Colonic mucosa (tissue), 4 donors: ENCODE results near the gene UPF2. TPM values are rescaled to one million over a fixed set of nuclear protein-coding genes. Genes with fewer than 3 reads are reported as not detected.
"Not testable (repeated sequence)": the region's sequence is repeated elsewhere in the genome, so short reads cannot be mapped to it uniquely, and the experiment has no call there.

ENCODE experiments used
- DNase-seq: peaks from one replicate; pipeline ENCODE4 v3.0.0-alpha.2; 2020
- H3K27ac ChIP-seq: fragments of 200-600 bp; one replicate; pipeline ENCODE4 v1.8.0; 2021
- H3K27me3 ChIP-seq: fragments of 200-600 bp; one replicate; pipeline ENCODE4 v1.8.0; 2021
- H3K36me3 ChIP-seq: fragments of 200-600 bp; one replicate; pipeline ENCODE4 v1.8.0; 2021
- H3K4me1 ChIP-seq: fragments of 200-600 bp; one replicate; pipeline ENCODE4 v1.8.0; 2021; ENCODE audit warnings: mild to moderate bottlenecking
- H3K4me3 ChIP-seq: fragments of 200-600 bp; one replicate; pipeline ENCODE4 v1.8.0; 2021
- H3K9ac ChIP-seq, 2 donors: one replicate each; pipeline ENCODE4 v1.7.0; 2013; ENCODE audit warnings: control low read depth in 2 of 2, low read depth in 2 of 2, low read length in 2 of 2
- H3K9me3 ChIP-seq: fragments of 200-600 bp; one replicate; pipeline ENCODE4 v1.8.0; 2021
- intact Hi-C: fragments of 100-400 bp; cut with DNase I; formaldehyde crosslinking; loops from one replicate; pipeline ENCODE4 v1.14.1; 2022
- total RNA-seq, 2 donors: library from RNA; stranded (reverse); fragmentation: NEBNext Ultra II Directional in 1 of 2; extraction: Animal tissue kit (Norgen Biotek cat#: 25700) in 1 of 2; gene quantifications; one replicate each; pipeline ENCODE4 v1.2.1, GENCODE V29; 2021
- TF ChIP-seq, protein P1 (sequence below): fragments of 200-600 bp; IDR thresholded peaks from one replicate; pipeline ENCODE4 v1.8.0; 2022; ENCODE audit warnings: antibody characterized with exemption, mild to moderate bottlenecking
- donor health status: healthy.
- donor health status: DM: no; HTN: no; CAD: no.
- donor health status: DM: no; HTN: no; CAD: no.

UPF2 gene
- total RNA-seq, 2 donors from 2014 or later = 21.9 to 25.6 TPM

DNA sequence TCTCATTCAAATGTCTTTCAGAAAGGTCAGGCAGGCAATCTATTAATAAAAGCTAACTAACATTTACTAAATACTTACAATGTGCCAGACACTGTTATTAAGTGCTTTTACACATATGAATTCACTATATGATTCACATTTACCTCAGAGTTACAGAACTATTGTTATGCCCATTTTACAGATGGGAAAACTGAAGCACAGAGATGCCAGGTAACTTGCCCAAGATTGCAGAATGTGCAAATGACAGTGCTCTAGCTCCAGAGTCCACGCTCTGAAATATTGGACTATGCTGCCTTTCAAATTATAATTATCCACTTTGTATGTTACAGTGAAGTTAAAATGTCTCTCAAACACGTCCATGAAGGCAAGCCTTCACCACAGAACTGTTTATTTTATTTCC lies 22.0 kb downstream of the UPF2 start:
- TF ChIP-seq, protein P1, sequence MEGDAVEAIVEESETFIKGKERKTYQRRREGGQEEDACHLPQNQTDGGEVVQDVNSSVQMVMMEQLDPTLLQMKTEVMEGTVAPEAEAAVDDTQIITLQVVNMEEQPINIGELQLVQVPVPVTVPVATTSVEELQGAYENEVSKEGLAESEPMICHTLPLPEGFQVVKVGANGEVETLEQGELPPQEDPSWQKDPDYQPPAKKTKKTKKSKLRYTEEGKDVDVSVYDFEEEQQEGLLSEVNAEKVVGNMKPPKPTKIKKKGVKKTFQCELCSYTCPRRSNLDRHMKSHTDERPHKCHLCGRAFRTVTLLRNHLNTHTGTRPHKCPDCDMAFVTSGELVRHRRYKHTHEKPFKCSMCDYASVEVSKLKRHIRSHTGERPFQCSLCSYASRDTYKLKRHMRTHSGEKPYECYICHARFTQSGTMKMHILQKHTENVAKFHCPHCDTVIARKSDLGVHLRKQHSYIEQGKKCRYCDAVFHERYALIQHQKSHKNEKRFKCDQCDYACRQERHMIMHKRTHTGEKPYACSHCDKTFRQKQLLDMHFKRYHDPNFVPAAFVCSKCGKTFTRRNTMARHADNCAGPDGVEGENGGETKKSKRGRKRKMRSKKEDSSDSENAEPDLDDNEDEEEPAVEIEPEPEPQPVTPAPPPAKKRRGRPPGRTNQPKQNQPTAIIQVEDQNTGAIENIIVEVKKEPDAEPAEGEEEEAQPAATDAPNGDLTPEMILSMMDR = no peak
- no peaks in the 10 kb centered on the region for H3K9me3 ChIP-seq
- H3K4me3 ChIP-seq = no peak overlapping the region
- intact Hi-C loops = no loop called here
- H3K4me1 ChIP-seq = no peaks in the 10 kb centered on the region
- DNase-seq = no peak
- H3K27ac ChIP-seq = no peak overlapping the region
- H3K36me3 ChIP-seq = no peaks in the 10 kb centered on the region
- no peaks in the 10 kb centered on the region for H3K27me3 ChIP-seq
- no peak overlapping the region for H3K9ac ChIP-seq

DNA sequence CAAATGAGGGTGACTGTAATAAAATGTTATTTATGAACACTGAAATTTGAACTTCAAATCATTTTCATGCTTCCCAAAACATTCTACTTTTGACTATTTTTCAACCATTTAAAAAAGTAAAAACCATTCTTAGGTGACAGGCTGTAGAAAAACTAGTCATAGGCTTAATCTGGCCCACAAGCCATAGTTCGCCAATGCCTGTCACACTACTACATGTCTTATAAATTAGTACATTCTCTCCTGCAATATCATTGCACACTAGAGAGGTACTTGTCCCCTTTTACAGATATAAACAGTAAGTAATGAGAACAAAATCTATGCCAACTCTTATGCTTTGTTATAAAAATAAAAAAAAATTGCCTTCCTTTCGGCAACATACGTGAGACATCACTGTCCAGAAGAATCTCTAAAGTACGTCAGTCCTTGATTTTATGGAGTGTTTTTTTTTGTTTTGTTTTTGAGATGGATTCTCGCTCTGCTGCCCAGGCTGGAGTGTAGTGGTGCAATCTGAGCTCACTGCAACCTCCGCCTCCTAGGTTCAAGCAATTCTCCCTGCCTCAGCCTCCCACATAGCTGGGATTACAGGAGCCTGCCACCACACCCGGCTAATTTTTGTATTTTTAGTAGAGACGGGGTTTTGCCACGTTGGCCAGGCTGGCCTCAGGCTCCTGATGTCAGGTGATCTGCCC lies 23.2 kb downstream of the UPF2 start:
- H3K36me3 ChIP-seq = no peaks in the 10 kb centered on the region
- no peak overlapping the region for H3K4me3 ChIP-seq
- DNase-seq = no peak
- H3K9me3 ChIP-seq = no peaks in the 10 kb centered on the region
- H3K9ac ChIP-seq = no peak overlapping the region
- no peaks in the 10 kb centered on the region for H3K4me1 ChIP-seq
- intact Hi-C loops = no loop called here
- no peaks in the 10 kb centered on the region for H3K27me3 ChIP-seq
- TF ChIP-seq, protein P1 = no peak
- H3K27ac ChIP-seq = no peak overlapping the region

DNA sequence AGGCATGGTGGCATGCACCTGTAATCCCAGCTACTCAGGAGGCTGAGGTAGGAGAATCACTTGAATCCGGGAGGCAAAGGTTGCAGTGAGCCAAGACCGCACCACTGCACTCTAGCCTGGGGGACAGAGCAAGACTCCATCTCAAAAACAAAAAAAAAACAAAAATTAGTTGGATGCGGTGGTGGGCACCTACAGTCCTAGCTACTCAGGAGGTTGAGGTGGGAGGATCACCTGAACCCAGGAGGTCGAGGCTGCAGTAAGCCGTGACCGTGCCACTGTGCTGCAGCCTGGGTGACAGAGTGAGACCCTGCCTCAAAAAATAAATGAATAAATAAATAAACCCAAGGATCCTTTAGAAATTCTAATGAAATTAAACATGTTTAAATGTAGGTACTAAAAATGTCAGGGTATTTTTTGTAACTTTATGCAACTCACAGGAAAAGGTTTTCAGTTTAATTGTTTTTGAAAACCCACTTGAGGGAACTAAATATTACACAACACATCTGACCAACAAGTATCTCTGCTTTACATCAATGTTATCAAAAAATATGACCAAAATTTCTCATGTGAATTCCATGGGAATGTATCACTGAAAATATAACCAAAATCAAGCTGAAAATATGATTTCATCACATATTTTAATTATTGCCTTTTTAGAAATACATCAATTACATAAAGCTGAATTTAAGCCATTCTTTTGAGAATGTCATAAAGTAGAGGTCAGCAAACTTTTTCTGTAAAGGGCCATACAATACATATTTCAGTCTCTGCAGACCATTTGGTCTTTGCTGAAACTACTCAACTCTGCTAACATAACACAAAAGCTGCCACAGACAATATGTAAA lies 23.9 kb downstream of the UPF2 start:
- TF ChIP-seq, protein P1 = no peak
- no peak overlapping the region for H3K4me3 ChIP-seq

DNA sequence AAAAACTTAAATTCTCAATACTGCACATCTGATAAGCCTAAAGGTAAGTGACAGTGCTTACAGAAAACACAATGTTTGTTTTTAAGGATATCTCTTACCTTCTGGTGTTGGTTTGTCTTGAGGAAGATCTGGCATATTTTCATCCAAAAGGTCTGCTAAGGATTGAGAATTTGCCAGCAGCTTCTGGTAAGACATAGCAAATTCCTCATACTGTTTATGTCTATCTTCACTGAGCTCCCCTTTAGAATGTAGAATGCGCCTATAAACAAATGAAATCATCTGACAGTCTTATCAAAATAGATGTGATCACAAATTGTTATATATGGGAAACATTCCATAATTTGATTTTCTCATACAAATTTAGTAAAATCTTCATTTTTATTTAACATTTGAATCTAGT lies 28.7 kb downstream of the UPF2 start:
- intact Hi-C loops = no loop called here
- Histone ChIP-seq H3K9ac (no peak overlapping the region), H3K4me3 (no peak overlapping the region), H3K9me3 (no peaks in the 10 kb centered on the region), H3K27ac (no peak overlapping the region), H3K36me3 (no peaks in the 10 kb centered on the region), H3K27me3 (no peaks in the 10 kb centered on the region), H3K4me1 (no peaks in the 10 kb centered on the region)
- no peak for DNase-seq
- TF ChIP-seq, protein P1 = no peak

More for the DNA sequence above, 23.9 kb downstream of the UPF2 start:
- H3K9me3 ChIP-seq = no peaks in the 10 kb centered on the region
- no peak overlapping the region for H3K27ac ChIP-seq
- no peaks in the 10 kb centered on the region for H3K36me3 ChIP-seq
- intact Hi-C loops = no loop called here
- H3K27me3 ChIP-seq = no peaks in the 10 kb centered on the region
- no peak for DNase-seq
- H3K4me1 ChIP-seq = no peaks in the 10 kb centered on the region
- H3K9ac ChIP-seq = no peak overlapping the region

DNA sequence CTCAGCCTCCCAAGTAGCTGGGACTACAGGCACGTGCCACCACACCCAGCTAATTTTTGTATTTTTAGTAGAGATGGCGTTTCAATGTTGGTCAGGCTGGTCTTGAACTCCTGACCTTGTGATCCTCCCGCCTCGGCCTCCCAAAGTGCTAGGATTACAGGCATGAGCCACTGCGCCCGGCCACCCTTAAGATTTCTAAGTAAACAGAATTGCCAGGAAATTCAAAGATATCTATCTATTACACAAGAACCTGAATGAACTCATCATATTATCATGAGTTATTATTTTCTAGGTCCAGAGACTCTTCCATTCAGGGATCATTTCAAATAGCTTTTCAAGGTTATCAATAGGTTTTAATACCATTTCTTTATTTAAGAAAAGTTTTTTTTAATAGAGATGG lies 29.2 kb downstream of the UPF2 start:
- not testable (repeated sequence) for H3K9me3 ChIP-seq, H3K4me1 ChIP-seq

DNA sequence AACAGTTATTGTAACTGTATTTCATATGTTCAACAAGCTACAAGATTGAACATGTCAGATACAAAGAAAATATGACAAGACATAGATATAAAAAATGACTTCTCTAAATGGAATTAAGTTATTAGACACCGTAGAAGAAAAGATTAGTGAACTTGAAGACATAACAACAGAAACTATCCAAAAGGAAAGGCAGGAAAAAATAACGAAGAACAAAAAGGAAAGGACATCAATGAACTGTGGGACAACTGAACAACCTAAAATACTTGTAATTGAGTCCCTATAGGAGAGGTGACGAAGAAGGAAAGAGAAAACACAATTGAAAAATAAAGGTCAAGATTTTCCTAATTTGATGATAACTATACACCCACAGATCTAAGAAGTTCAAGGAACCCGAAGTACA lies 32.3 kb downstream of the UPF2 start:
- TF ChIP-seq, protein P1 = no peak
- intact Hi-C loops = no loop called here

More for the DNA sequence above, 29.2 kb downstream of the UPF2 start:
- H3K36me3 ChIP-seq, intact Hi-C loops, H3K27ac ChIP-seq, H3K4me3 ChIP-seq, H3K27me3 ChIP-seq, DNase-seq, H3K9ac ChIP-seq: not testable (repeated sequence)

DNA sequence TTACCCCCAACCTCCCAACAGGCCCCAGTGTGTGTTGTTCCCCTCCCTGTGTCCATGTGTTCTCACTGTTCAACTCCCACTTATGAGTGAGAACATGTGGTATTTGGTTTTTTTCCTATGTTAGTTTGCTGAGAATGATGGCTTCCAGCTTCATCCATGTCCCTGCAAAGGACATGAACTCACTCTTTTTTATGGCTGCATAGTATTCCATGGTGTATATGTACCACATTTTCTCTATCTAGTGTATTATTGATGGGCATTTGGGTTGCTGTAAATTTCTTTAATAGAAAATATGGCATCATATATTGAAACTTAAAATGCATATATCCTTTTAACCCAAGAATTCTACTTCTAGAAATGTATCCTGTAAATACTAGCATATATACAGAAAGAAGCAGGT lies 33.8 kb downstream of the UPF2 start:
- H3K4me1 ChIP-seq, H3K4me3 ChIP-seq, DNase-seq, H3K27me3 ChIP-seq, H3K27ac ChIP-seq, H3K9me3 ChIP-seq, intact Hi-C loops, H3K9ac ChIP-seq, H3K36me3 ChIP-seq: not testable (repeated sequence)

More for the DNA sequence above, 32.3 kb downstream of the UPF2 start:
- no peaks in the 10 kb centered on the region for H3K27me3 ChIP-seq
- no peak overlapping the region for H3K4me3 ChIP-seq
- H3K4me1 ChIP-seq = no peaks in the 10 kb centered on the region
- no peak overlapping the region for H3K27ac ChIP-seq
- no peak for DNase-seq
- H3K9ac ChIP-seq = no peak overlapping the region
- no peaks in the 10 kb centered on the region for H3K9me3 ChIP-seq
- H3K36me3 ChIP-seq = no peaks in the 10 kb centered on the region
